ENCODE results near the gene FOXC2.
A peak's percentile ranks its signal among the peaks of the same experiment; 100 is the strongest.

FOXC2 gene

GRCh38 chr16:86558355-86559193 lies 8.1 kb upstream of the FOXC2 start:
- no peak for DNase-seq

GRCh38 chr16:86559802-86560305 lies 6.8 kb upstream of the FOXC2 start:
- DNase-seq, result no peak

GRCh38 chr16:86562356-86562755 lies 4.3 kb upstream of the FOXC2 start:
- DNase-seq, result no peak

- peak; percentile 95 for DNase-seq
These were observed 2.9 kb upstream of the FOXC2 start for GRCh38 chr16:86563469-86564345.

GRCh38 chr16:86565181-86565631 lies 1.4 kb upstream of the FOXC2 start:
- no peak for DNase-seq

- DNase-seq, result no peak
These were observed 751 bp upstream of the FOXC2 start for GRCh38 chr16:86565644-86566511.

- peak; percentile 69 for DNase-seq
These were observed 504 bp downstream of the FOXC2 start for GRCh38 chr16:86566966-86567700.

GRCh38 chr16:86567701-86568581 lies 1.3 kb downstream of the FOXC2 start:
- no peak for DNase-seq

GRCh38 chr16:86568677-86569623 lies 2.3 kb downstream of the FOXC2 start:
- DNase-seq, result no peak

- no peak for DNase-seq
These were observed 3.2 kb downstream of the FOXC2 start for GRCh38 chr16:86569701-86570447.

- peak; percentile 61 for DNase-seq
These were observed 4.2 kb downstream of the FOXC2 start for GRCh38 chr16:86570558-86571529.

GRCh38 chr16:86571530-86571915 lies 4.9 kb downstream of the FOXC2 start:
- peak; percentile 50 for DNase-seq

- no peak for DNase-seq
These were observed 5.5 kb downstream of the FOXC2 start for GRCh38 chr16:86572041-86572521.

GRCh38 chr16:86572606-86573005 lies 6.0 kb downstream of the FOXC2 start:
- DNase-seq, result no peak

GRCh38 chr16:86573215-86573614 lies 6.6 kb downstream of the FOXC2 start:
- DNase-seq, result no peak

GRCh38 chr16:86573646-86574508 lies 7.2 kb downstream of the FOXC2 start:
- DNase-seq, result no peak
